WTC11 (cell line): Measurements from ENCODE around the gene FCHSD2.

Experiments
- ATF2 ChIP-seq: sonication (generic); formaldehyde crosslinking; IDR thresholded peaks from 2 replicates; pipeline ENCODE4 v1.8.1; 2022; ENCODE audit warnings: low read depth, missing genetic modification reagents, borderline replicate concordance
- CTCF ChIP-seq: fragments of 200-600 bp; IDR thresholded peaks from 2 replicates; pipeline ENCODE4 v1.8.0; 2022; ENCODE audit warnings: antibody characterized with exemption
- GABPB1 ChIP-seq: sonication (generic); formaldehyde crosslinking; IDR thresholded peaks from 2 replicates; pipeline ENCODE4 v1.8.1; 2023; ENCODE audit warnings: mild to moderate bottlenecking, missing genetic modification reagents
- IRF1 ChIP-seq: sonication (generic); formaldehyde crosslinking; IDR thresholded peaks from 2 replicates; pipeline ENCODE4 v1.8.0; 2023; ENCODE audit warnings: missing genetic modification reagents
- KAT7 ChIP-seq: sonication (generic); formaldehyde crosslinking; IDR thresholded peaks from 2 replicates; pipeline ENCODE4 v1.8.1; 2023; ENCODE audit warnings: missing genetic modification reagents, mild to moderate bottlenecking, borderline replicate concordance
- SP1 ChIP-seq: sonication (generic); formaldehyde crosslinking; conservative IDR thresholded peaks from 2 replicates; pipeline ENCODE4 v1.8.1; 2022; ENCODE audit warnings: missing genetic modification reagents
- TF ChIP-seq, protein P1 (sequence below): sonication (generic); formaldehyde crosslinking; IDR thresholded peaks from 2 replicates; pipeline ENCODE4 v1.8.0; 2022; ENCODE audit warnings: mild to moderate bottlenecking, missing genetic modification reagents

- no peak for TF ChIP-seq KAT7 (CRISPR knock-in tag)
- TF ChIP-seq IRF1 (CRISPR knock-in tag), result no peak
- TF ChIP-seq GABPB1 (CRISPR knock-in tag), result no peak
- TF ChIP-seq CTCF, result no peak
- TF ChIP-seq ATF2 (CRISPR knock-in tag), result no peak
- TF ChIP-seq SP1, result no peak
- TF ChIP-seq, protein P1, sequence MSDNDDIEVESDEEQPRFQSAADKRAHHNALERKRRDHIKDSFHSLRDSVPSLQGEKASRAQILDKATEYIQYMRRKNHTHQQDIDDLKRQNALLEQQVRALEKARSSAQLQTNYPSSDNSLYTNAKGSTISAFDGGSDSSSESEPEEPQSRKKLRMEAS (CRISPR knock-in tag), result no peak
Measured at GRCh38 chr11:73189315-73189714, 47.2 kb upstream of the FCHSD2 start.
